ENCODE data around the gene USP43.

DNA sequence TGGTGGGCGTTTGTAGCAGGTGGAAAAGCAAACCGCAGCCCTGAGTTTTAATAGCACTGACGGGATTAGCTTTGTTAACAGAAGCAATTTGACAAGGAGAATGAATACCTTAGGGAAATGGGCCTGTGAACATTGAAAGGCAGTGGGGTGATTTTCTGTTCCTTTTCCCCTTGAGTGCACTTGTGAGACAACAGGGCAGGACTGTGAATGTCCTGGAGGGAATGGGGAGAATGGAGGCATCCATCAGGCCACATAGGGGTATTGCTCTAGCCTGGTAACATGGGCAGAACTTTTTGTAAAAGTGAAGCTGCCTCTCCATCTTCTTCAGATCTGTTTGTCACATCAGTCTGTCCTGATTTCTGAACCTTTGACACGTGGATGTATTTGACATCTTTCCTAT lies 26.2 kb downstream of the USP43 start:
- TF ChIP-seq, protein P1, sequence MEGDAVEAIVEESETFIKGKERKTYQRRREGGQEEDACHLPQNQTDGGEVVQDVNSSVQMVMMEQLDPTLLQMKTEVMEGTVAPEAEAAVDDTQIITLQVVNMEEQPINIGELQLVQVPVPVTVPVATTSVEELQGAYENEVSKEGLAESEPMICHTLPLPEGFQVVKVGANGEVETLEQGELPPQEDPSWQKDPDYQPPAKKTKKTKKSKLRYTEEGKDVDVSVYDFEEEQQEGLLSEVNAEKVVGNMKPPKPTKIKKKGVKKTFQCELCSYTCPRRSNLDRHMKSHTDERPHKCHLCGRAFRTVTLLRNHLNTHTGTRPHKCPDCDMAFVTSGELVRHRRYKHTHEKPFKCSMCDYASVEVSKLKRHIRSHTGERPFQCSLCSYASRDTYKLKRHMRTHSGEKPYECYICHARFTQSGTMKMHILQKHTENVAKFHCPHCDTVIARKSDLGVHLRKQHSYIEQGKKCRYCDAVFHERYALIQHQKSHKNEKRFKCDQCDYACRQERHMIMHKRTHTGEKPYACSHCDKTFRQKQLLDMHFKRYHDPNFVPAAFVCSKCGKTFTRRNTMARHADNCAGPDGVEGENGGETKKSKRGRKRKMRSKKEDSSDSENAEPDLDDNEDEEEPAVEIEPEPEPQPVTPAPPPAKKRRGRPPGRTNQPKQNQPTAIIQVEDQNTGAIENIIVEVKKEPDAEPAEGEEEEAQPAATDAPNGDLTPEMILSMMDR (conservative IDR thresholded peaks at IDR 0.05 in 1 of 2, IDR thresholded peaks at IDR 0.05 in 1 of 2; ENCODE audit: extremely low read depth in 1 of 2, insufficient read depth in 1 of 2, low read depth in 1 of 2, low read length in 2 of 2), result no peak
- TF ChIP-seq EZH2 (IDR thresholded peaks at IDR 0.05; ENCODE audit: borderline replicate concordance, low read length), result no peak
